Peyer's patch (tissue), 4 donors: ENCODE data around the gene CEP95.

Experiments
- POLR2A ChIP-seq, 2 donors: fragments of 450-650 bp; IDR thresholded peaks; one replicate each; pipeline ENCODE4 v1.5.1; 2017; ENCODE audit warnings: antibody characterized with exemption in 2 of 2, mild to moderate bottlenecking in 2 of 2, moderate library complexity in 2 of 2
- TF ChIP-seq, protein P1 (sequence below), 6 experiments: fragments of 450-650 bp in 4 of 6; fragments of 200-600 bp in 2 of 6; sonication (generic) in 1 of 6; IDR thresholded peaks; one replicate each; pipeline ENCODE4 v1.5.1; 2017 to 2019; ENCODE audit warnings: antibody characterized with exemption in 6 of 6, mild to moderate bottlenecking in 3 of 6, moderate library complexity in 1 of 6

DNA sequence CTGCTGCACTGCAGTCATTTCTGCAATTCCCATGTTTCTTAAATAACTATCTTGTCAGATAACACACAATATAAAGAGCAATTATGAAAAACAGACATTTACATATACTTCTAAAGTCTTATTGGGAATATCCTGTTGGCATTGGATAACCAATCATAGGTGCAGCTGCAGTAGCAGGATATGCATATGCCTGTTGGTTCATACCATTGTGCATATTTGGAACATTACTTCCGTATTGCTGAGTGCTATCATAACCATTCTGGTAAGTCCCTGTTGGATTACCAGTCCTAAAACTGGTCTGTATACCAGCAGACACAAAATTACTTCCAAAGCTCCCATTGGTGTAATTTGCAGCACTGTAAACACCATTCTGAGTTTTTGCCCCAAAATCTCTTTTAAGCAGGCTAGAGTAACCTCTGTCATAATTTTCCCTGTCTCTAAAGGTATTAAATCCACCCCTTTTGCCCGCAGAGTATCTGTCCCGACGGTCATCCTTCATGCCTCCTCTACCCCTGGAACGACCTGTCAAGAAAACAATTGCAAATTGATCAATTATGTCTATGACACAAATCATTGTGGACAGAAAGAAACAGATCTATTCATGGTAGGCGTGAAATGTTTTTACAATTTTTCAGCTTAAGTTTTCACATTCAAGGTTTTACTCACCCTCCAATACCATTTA is 6.8 kb upstream of the CEP95 start:
- TF ChIP-seq, protein P1, sequence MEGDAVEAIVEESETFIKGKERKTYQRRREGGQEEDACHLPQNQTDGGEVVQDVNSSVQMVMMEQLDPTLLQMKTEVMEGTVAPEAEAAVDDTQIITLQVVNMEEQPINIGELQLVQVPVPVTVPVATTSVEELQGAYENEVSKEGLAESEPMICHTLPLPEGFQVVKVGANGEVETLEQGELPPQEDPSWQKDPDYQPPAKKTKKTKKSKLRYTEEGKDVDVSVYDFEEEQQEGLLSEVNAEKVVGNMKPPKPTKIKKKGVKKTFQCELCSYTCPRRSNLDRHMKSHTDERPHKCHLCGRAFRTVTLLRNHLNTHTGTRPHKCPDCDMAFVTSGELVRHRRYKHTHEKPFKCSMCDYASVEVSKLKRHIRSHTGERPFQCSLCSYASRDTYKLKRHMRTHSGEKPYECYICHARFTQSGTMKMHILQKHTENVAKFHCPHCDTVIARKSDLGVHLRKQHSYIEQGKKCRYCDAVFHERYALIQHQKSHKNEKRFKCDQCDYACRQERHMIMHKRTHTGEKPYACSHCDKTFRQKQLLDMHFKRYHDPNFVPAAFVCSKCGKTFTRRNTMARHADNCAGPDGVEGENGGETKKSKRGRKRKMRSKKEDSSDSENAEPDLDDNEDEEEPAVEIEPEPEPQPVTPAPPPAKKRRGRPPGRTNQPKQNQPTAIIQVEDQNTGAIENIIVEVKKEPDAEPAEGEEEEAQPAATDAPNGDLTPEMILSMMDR (IDR thresholded peaks at IDR 0.05): no peak
- no peak for TF ChIP-seq POLR2A (IDR thresholded peaks at IDR 0.05)
